ENCODE measurements around the gene IQCB1.

GRCh38 chr3:121752261-121752660 lies 82.6 kb downstream of the IQCB1 start:
- TF ChIP-seq FOXM1 (IDR thresholded peaks at IDR 0.05; ENCODE audit: low read depth, low read length) (no peak), GABPA (IDR thresholded peaks at IDR 0.05; ENCODE audit: low read depth) (no peak), TAF1 (IDR thresholded peaks at IDR 0.05; ENCODE audit: borderline replicate concordance, low read depth, low read length) (no peak)

Data from GM12878 (cell line).